Vagina (tissue), 2 donors: ENCODE data around the gene RBBP8. TPM values are rescaled to one million over a fixed set of nuclear protein-coding genes. Genes with fewer than 3 reads are reported as not detected.
A peak's percentile ranks its signal among the peaks of the same experiment; 100 is the strongest.

Experiments
- DNase-seq, 2 donors: peaks; one replicate each; pipeline ENCODE4 v3.0.0-alpha.2; 2017; ENCODE audit errors: extremely low spot score in 2 of 2
- H3K27ac ChIP-seq: fragments of 200-600 bp; sonication (generic); one replicate; pipeline ENCODE4 v1.5.1; 2019
- H3K27me3 ChIP-seq: fragments of 200-600 bp; sonication (generic); one replicate; pipeline ENCODE4 v1.5.1; 2019
- H3K36me3 ChIP-seq, 2 donors: fragments of 200-600 bp; sonication (generic); one replicate each; pipeline ENCODE4 v1.5.1; 2017 to 2019
- H3K4me1 ChIP-seq: fragments of 200-600 bp; sonication (generic); one replicate; pipeline ENCODE4 v1.5.1; 2019
- H3K4me3 ChIP-seq, 2 donors: fragments of 200-600 bp; sonication (generic); 1 replicate in 1 of 2; 2 replicates in 1 of 2; pipeline ENCODE4 v1.5.1; 2016 to 2019
- H3K9me3 ChIP-seq: fragments of 200-600 bp; sonication (generic); one replicate; pipeline ENCODE4 v1.5.1; 2019
- POLR2A ChIP-seq, 2 donors: fragments of 450-650 bp; IDR thresholded peaks; one replicate each; pipeline ENCODE4 v1.6.1; 2017; ENCODE audit warnings: antibody characterized with exemption in 2 of 2, mild to moderate bottlenecking in 2 of 2, moderate library complexity in 2 of 2
- POLR2AphosphoS5 ChIP-seq, 2 donors: sonication (generic); formaldehyde crosslinking; IDR thresholded peaks; one replicate each; pipeline ENCODE4 v1.9.0; 2017; ENCODE audit warnings: antibody characterized with exemption in 2 of 2, mild to moderate bottlenecking in 2 of 2, low read depth in 1 of 2; ENCODE audit not compliant: insufficient read depth in 1 of 2
- intact Hi-C: fragments of 100-400 bp; cut with DNase I; formaldehyde crosslinking; loops from one replicate; pipeline ENCODE4 v1.15.1; 2023
- total RNA-seq: library from RNA; depleted of rRNA; stranded (reverse); fragments of >200 nt; gene quantifications from one replicate; pipeline ENCODE4 v1.2.3, GENCODE V29; 2016
- TF ChIP-seq, protein P1 (sequence below), 3 experiments: fragments of 450-650 bp in 2 of 3; fragments of 200-600 bp in 1 of 3; sonication (generic) in 1 of 3; IDR thresholded peaks; one replicate each; pipeline ENCODE4 v1.5.1; 2017 to 2019; ENCODE audit warnings: antibody characterized with exemption in 3 of 3, mild to moderate bottlenecking in 2 of 3, moderate library complexity in 2 of 3

Gene RBBP8
- total RNA-seq, 1 donor from 2014 or later: 28.2 TPM

DNA sequence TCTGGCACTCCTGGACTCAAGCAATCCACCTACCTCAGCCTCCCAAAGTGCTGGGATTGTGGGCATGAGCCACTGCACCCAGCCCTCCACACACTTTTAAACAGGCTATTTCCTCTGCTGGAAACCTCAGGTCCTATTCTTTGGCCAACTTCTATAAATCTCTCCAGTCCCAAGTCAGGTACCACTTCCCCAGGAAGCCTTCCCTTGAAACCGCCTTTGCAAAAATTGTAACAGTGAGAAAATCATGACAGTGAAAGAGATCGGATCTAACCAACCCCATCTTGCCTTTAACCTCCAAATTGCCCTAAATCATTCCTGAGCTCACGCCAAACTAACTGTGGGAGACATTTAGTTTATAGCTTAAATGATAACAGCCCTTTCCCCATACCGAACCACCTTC, 134.9 kb downstream of the RBBP8 start:
- intact Hi-C loops: no loop called here
- TF ChIP-seq POLR2AphosphoS5 (IDR thresholded peaks at IDR 0.05; ENCODE audit: insufficient read depth in 1 of 2, low read depth in 1 of 2): no peak
- TF ChIP-seq, protein P1, sequence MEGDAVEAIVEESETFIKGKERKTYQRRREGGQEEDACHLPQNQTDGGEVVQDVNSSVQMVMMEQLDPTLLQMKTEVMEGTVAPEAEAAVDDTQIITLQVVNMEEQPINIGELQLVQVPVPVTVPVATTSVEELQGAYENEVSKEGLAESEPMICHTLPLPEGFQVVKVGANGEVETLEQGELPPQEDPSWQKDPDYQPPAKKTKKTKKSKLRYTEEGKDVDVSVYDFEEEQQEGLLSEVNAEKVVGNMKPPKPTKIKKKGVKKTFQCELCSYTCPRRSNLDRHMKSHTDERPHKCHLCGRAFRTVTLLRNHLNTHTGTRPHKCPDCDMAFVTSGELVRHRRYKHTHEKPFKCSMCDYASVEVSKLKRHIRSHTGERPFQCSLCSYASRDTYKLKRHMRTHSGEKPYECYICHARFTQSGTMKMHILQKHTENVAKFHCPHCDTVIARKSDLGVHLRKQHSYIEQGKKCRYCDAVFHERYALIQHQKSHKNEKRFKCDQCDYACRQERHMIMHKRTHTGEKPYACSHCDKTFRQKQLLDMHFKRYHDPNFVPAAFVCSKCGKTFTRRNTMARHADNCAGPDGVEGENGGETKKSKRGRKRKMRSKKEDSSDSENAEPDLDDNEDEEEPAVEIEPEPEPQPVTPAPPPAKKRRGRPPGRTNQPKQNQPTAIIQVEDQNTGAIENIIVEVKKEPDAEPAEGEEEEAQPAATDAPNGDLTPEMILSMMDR (IDR thresholded peaks at IDR 0.05): no peak
- TF ChIP-seq POLR2A (IDR thresholded peaks at IDR 0.05): no peak
- H3K36me3 ChIP-seq: no peaks in the 10 kb centered on the region

DNA sequence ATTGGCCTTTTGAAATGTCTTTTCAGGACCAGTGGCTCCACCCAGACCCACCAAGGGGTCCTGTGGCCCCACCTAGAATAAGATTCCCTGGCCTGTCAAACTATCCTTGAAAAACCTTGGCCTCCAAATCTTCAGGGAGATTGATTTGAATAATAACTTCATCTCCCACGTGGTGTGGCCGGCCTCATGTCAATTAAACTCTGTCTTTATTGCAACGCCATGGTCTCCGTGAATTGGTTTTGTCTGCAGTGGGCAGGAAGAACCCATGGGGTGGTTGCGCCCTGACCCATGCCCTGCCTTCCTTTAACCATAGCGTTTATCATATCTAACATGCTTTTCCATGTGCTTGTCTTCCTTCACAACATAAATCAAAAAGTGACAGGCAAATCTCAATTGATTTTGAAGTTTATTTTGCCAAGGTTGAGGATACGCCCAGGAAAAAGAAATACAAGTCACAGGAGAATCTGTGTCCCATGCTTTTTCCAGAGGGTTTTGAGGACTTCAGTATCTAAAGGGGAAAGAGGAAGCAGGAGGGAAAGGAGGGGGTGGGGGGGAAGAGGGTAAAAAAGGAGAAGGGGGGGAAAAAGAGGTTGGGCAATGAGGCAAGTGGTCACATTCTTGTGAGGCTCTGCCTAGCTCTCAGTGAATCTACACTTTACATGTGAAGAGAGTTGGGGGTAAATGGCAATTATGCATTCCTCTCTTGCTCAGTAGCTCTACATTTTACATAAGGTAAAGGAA, 135.6 kb downstream of the RBBP8 start:
- no peaks in the 10 kb centered on the region for H3K9me3 ChIP-seq
- intact Hi-C loops: no loop called here
- no peaks in the 10 kb centered on the region for H3K36me3 ChIP-seq
- no peak for DNase-seq
- no peak overlapping the region for H3K27ac ChIP-seq
- TF ChIP-seq POLR2A (IDR thresholded peaks at IDR 0.05): no peak
- no peak for TF ChIP-seq POLR2AphosphoS5 (IDR thresholded peaks at IDR 0.05; ENCODE audit: insufficient read depth in 1 of 2, low read depth in 1 of 2)
- TF ChIP-seq, protein P1 (IDR thresholded peaks at IDR 0.05): no peak
- no peaks in the 10 kb centered on the region for H3K27me3 ChIP-seq
- no peaks in the 10 kb centered on the region for H3K4me1 ChIP-seq
- no peak overlapping the region for H3K4me3 ChIP-seq

More for the DNA sequence above, 134.9 kb downstream of the RBBP8 start:
- no peaks in the 10 kb centered on the region for H3K9me3 ChIP-seq
- H3K27ac ChIP-seq: no peak overlapping the region
- no peak overlapping the region for H3K4me3 ChIP-seq
- DNase-seq: no peak
- no peaks in the 10 kb centered on the region for H3K27me3 ChIP-seq
- no peaks in the 10 kb centered on the region for H3K4me1 ChIP-seq

DNA sequence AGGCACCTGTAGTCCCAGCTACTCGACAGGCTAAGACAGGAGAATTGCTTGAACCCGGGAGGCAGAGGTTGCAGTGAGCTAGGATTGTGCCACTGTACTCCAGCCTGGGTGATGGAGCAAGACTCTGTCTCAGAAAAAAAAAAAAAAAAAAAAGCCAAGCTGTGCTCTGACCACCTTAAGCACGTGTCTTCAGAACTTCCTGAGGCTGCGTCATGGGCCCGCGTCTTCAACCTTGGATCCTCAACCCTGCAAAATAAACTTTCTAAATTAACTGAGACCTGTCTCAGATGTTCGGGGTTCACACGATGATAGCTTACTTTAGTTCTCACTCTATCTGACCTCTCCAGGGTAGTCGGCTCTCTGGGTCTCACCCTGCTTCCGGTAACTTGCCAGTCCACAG, 136.4 kb downstream of the RBBP8 start:
- TF ChIP-seq, protein P1 (IDR thresholded peaks at IDR 0.05): no peak
- TF ChIP-seq POLR2AphosphoS5 (IDR thresholded peaks at IDR 0.05; ENCODE audit: insufficient read depth in 1 of 2, low read depth in 1 of 2) (no peak), POLR2A (IDR thresholded peaks at IDR 0.05) (no peak)
- intact Hi-C loops: no loop called here
- Histone ChIP-seq H3K36me3 (no peaks in the 10 kb centered on the region), H3K4me1 (no peaks in the 10 kb centered on the region), H3K27ac (no peak overlapping the region), H3K9me3 (no peaks in the 10 kb centered on the region), H3K27me3 (no peaks in the 10 kb centered on the region), H3K4me3 (no peak overlapping the region)
- no peak for DNase-seq

DNA sequence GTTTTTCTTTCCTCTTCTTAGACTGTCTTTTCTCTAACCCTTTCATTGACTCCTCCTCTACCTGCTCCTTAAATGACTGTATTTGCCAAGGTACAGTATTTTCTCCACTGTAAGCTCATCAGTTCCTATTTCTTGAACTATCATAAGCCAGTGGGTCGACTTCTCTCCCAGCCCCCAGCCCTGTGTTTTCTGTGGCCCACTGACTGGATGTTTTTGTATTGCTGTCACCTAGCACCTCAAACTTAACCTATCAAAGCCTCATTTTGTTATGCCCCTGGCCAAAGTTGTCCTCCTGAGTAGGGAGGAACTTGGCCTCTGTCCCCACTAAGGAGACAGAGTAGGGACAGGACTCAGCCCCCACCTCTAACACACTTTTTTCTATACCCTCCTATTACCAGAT, 136.8 kb downstream of the RBBP8 start:
- Histone ChIP-seq H3K36me3 (no peaks in the 10 kb centered on the region), H3K4me3 (no peak overlapping the region), H3K4me1 (no peaks in the 10 kb centered on the region), H3K27me3 (no peaks in the 10 kb centered on the region), H3K27ac (no peak overlapping the region), H3K9me3 (no peaks in the 10 kb centered on the region)
- DNase-seq: no peak
- intact Hi-C loops: no loop called here
- no peak for TF ChIP-seq POLR2AphosphoS5 (IDR thresholded peaks at IDR 0.05; ENCODE audit: insufficient read depth in 1 of 2, low read depth in 1 of 2)

DNA sequence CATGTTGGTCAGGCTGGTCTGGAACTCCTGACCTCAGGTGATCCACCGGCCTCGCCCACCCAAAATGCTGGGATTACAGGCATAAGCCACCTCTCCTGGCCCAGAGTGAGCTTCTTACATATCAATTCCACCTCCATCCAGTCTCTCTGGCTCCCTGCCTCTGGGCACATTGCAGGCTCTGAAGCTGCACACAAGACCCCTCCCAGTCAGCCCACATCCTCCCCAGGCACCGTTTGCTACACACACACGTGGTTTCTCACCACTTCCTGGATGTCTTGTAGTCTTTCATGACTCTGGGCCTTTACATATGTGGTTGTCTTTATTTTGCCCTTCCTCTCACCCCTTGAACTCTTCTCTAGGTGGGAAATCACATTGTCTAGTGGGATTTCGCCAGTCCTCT, 138.2 kb downstream of the RBBP8 start:
- Histone ChIP-seq H3K9me3 (no peaks in the 10 kb centered on the region), H3K27me3 (no peaks in the 10 kb centered on the region), H3K4me3 (no peak overlapping the region), H3K27ac (no peak overlapping the region), H3K4me1 (no peaks in the 10 kb centered on the region), H3K36me3 (no peaks in the 10 kb centered on the region)
- no peak for DNase-seq
- intact Hi-C loops: no loop called here
- peak in 1 of 2 donors; percentile 17 for TF ChIP-seq POLR2AphosphoS5 (IDR thresholded peaks at IDR 0.05; ENCODE audit: insufficient read depth in 1 of 2, low read depth in 1 of 2)
- TF ChIP-seq POLR2A (IDR thresholded peaks at IDR 0.05): no peak
- TF ChIP-seq, protein P1 (IDR thresholded peaks at IDR 0.05): no peak
